B cell (primary cell): ENCODE results near the gene LIG1. TPM values are rescaled to one million over a fixed set of nuclear protein-coding genes. Genes with fewer than 3 reads are reported as not detected.

Source experiments
- ATAC-seq: fragments of 200-7000 bp; cut with Tn5 transposase; one replicate; pipeline ENCODE4 v1.10.0; 2021; ENCODE audit warnings: low read depth, mild to moderate bottlenecking, moderate number of reproducible peaks, moderate library complexity
- CTCF ChIA-PET: fragments of 350-600 bp; sonication (Branson Sonifier 250); formaldehyde crosslinking; loops from one replicate; lab custom pipeline; 2021; ENCODE audit warnings: antibody characterized with exemption, inconsistent platforms; lab: Charles Lee
- POLR2A ChIA-PET: fragments of 350-600 bp; sonication (Branson Sonifier 250); formaldehyde crosslinking; loops from one replicate; lab custom pipeline; 2021; ENCODE audit warnings: antibody characterized with exemption; lab: Charles Lee
- DNase-seq: peaks from one replicate; pipeline ENCODE4 v3.0.0; 2013
- H2AFZ ChIP-seq: 2 replicates; pipeline ENCODE4 v1.6.1; 2012; ENCODE audit warnings: mild to moderate bottlenecking, low read depth, low read length; ENCODE audit not compliant: insufficient read depth, poor library complexity, severe bottlenecking
- H3K27ac ChIP-seq, 2 donors: 1 replicate in 1 of 2; 2 replicates in 1 of 2; pipeline ENCODE4 v1.5.1; 2012 to 2013; ENCODE audit warnings: low read length in 2 of 2, mild to moderate bottlenecking in 2 of 2, moderate library complexity in 1 of 2
- H3K27me3 ChIP-seq, 4 experiments: fragments of 200-600 bp in 1 of 4; sonication (generic) in 1 of 4; replicated peaks in 1 of 4; 1 replicate in 2 of 4; 2 replicates in 2 of 4; pipeline versions ENCODE4 v1.6.1 to v1.7.0; 2013 to 2016; ENCODE audit warnings: low read length in 3 of 4, mild to moderate bottlenecking in 2 of 4, mixed read lengths in 1 of 4, moderate library complexity in 1 of 4; ENCODE audit not compliant: insufficient read depth in 4 of 4, control insufficient read depth in 3 of 4; ENCODE audit errors: control extremely low read depth in 1 of 4
- H3K36me3 ChIP-seq, 2 experiments: replicated peaks in 1 of 2; 1 replicate in 1 of 2; 2 replicates in 1 of 2; pipeline versions ENCODE4 v1.6.1 to v1.7.1; 2013; ENCODE audit warnings: low read length in 1 of 2; ENCODE audit not compliant: insufficient read depth in 2 of 2, control insufficient read depth in 1 of 2; ENCODE audit errors: control extremely low read depth in 1 of 2, extremely low read depth in 1 of 2
- H3K4me1 ChIP-seq, 2 donors: fragments of 200-600 bp in 1 of 2; sonication (generic) in 1 of 2; 1 replicate in 1 of 2; 2 replicates in 1 of 2; pipeline versions ENCODE4 v1.5.1 to v1.6.1; 2013 to 2017; ENCODE audit warnings: low read length in 2 of 2; ENCODE audit not compliant: control insufficient read depth in 2 of 2, insufficient read depth in 2 of 2
- H3K4me2 ChIP-seq: replicated peaks from 2 replicates; pipeline ENCODE3; 2012; ENCODE audit warnings: mild to moderate bottlenecking, low read depth, low read length; ENCODE audit not compliant: poor library complexity, severe bottlenecking
- H3K4me3 ChIP-seq, 5 experiments: fragments of 200-600 bp in 1 of 5; sonication (generic) in 1 of 5; 1 replicate in 3 of 5; 2 replicates in 2 of 5; pipeline versions ENCODE4 v1.5.1 to v1.7.0; 2011 to 2016; ENCODE audit warnings: low read length in 4 of 5, mild to moderate bottlenecking in 4 of 5, low read depth in 2 of 5, control low read depth in 1 of 5, moderate library complexity in 1 of 5; ENCODE audit not compliant: insufficient read depth in 1 of 5; ENCODE audit errors: control extremely low read depth in 1 of 5, extremely low read depth in 1 of 5
- H3K79me2 ChIP-seq: fragments of 200-600 bp; sonication (generic); one replicate; pipeline ENCODE4 v1.6.0; 2016; ENCODE audit warnings: low read length; ENCODE audit not compliant: control insufficient read depth, insufficient read depth
- H3K9ac ChIP-seq: fragments of 200-600 bp; sonication (generic); 2 replicates; pipeline ENCODE4 v1.6.1; 2017; ENCODE audit warnings: mild to moderate bottlenecking, low read length, moderate library complexity
- H3K9me3 ChIP-seq, 3 donors: one replicate each; pipeline versions ENCODE4 v1.6.1 to v1.7.1; 2013; ENCODE audit warnings: low read length in 2 of 3; ENCODE audit not compliant: control insufficient read depth in 2 of 3, insufficient read depth in 1 of 3; ENCODE audit errors: control extremely low read depth in 1 of 3
- H4K20me1 ChIP-seq: 2 replicates; pipeline ENCODE4 v1.6.0; 2012; ENCODE audit warnings: mild to moderate bottlenecking, low read length; ENCODE audit not compliant: insufficient read depth, control insufficient read depth, poor library complexity, severe bottlenecking
- H3K27ac Mint-ChIP-seq: one replicate; pipeline ENCODE4 v1.8.0; 2021; ENCODE audit warnings: mixed read lengths
- H3K27me3 Mint-ChIP-seq: one replicate; pipeline ENCODE4 v1.8.0; 2021; ENCODE audit warnings: mixed read lengths
- H3K4me1 Mint-ChIP-seq: one replicate; pipeline ENCODE4 v1.8.0; 2021; ENCODE audit warnings: mixed read lengths
- H3K4me3 Mint-ChIP-seq: one replicate; pipeline ENCODE4 v1.8.0; 2021; ENCODE audit warnings: mixed read lengths
- H3K9me3 Mint-ChIP-seq: one replicate; pipeline ENCODE4 v1.8.0; 2022; ENCODE audit warnings: mixed read lengths; ENCODE audit not compliant: insufficient read depth
- CTCF ChIP-seq: fragments of 200-600 bp; IDR thresholded peaks from one replicate; pipeline ENCODE4 v1.8.0; 2022; ENCODE audit warnings: antibody characterized with exemption, mild to moderate bottlenecking
- EZH2 ChIP-seq: IDR thresholded peaks from 2 replicates; pipeline ENCODE4 v1.6.1; 2012; ENCODE audit warnings: borderline replicate concordance, low read depth, mild to moderate bottlenecking, moderate library complexity, low read length; ENCODE audit not compliant: insufficient read depth, poor library complexity, severe bottlenecking
- WGBS: methylation state at CpG from one replicate; pipeline ENCODE4 v1.1.5; 2013; ENCODE audit warnings: missing lambda C conversion rate; ENCODE audit not compliant: insufficient coverage; 5-methylcytosine and 5-hydroxymethylcytosine counted together
- intact Hi-C: fragments of 100-400 bp; cut with micrococcal nuclease; formaldehyde crosslinking; loops from one replicate; pipeline ENCODE4 v1.10.0; 2022
- polyA plus RNA-seq: library from polyadenylated mRNA; depleted of rRNA; stranded (reverse); fragments of >200 nt; gene quantifications from 2 replicates; pipeline ENCODE4 v1.2.3, GENCODE V29; 2012
- total RNA-seq, 2 donors: library from RNA; stranded (reverse); fragments of 120-200 nt in 1 of 2; gene quantifications; 1 replicate in 1 of 2; 2 replicates in 1 of 2; pipeline versions ENCODE4 v1.2.3 to v1.2.4, GENCODE V29; 2013 to 2022

Gene LIG1
- total and polyA plus RNA-seq, 2 donors (not counting 1 experiment from before 2014, with no cell fraction given) = 97.5 to 111 TPM

DNA sequence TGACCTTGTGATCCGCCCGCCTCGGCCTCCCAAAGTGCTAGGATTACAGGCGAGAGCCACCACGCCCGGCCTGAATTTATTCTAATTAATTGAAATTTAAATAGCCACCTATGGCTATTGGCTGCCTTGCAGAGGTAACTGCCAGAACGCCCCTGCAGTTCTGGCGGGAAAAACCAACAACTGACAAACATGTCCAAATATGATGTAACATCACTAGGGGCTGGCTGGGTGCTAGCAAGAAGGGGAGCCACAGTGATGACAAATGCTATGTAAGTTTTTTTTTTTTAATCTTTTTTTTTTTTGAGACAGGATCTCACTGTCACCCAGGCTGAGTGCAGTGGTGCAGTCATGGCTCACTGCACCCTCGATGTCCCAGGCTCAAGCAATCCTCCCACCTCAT, 13.2 kb upstream of the LIG1 start:
- POLR2A ChIA-PET = interaction anchor here (2.4 kb wide), 1 partner anchor 20 kb away, joined by 11 read pairs; no protein-coding TSS in a partner anchor
- H3K4me1 ChIP-seq = peaks cover 19 to 23% of the 10 kb centered on the region in 2 donors
- CTCF ChIA-PET = interaction anchor here (0.7 to 2.1 kb wide), 2 partner anchors 20 to 52 kb away, joined by 3 to 6 read pairs; no protein-coding TSS in a partner anchor
- H3K4me2 ChIP-seq = no peak overlapping the region
- H4K20me1 ChIP-seq = no peaks in the 10 kb centered on the region
- H3K9me3 Mint-ChIP-seq = peaks cover 7% of the 10 kb centered on the region
- WGBS = no CpG with 5 or more reads among the region's 9 CpGs
- H3K27me3 Mint-ChIP-seq = no peaks in the 10 kb centered on the region
- no peak for DNase-seq
- peaks cover 22% of the 10 kb centered on the region for H3K4me1 Mint-ChIP-seq
- H3K27me3 ChIP-seq = no peaks in the 10 kb centered on the region
- no peak overlapping the region for H3K9ac ChIP-seq
- H3K4me3 Mint-ChIP-seq = no peak overlapping the region
- no peak for TF ChIP-seq EZH2
- TF ChIP-seq CTCF = no peak
- H2AFZ ChIP-seq = no peak overlapping the region
- no peak for ATAC-seq
- peaks cover 1 to 2% of the 10 kb centered on the region in 2 experiments for H3K36me3 ChIP-seq
- H3K27ac Mint-ChIP-seq = no peak overlapping the region
- no peak overlapping the region for H3K4me3 ChIP-seq
- H3K9me3 ChIP-seq = peaks cover 0 to 11% (median 8%) of the 10 kb centered on the region in 3 donors
- no peak overlapping the region for H3K27ac ChIP-seq
- H3K79me2 ChIP-seq = peaks cover 3% of the 10 kb centered on the region
- intact Hi-C loops = no loop called here

GRCh38 chr19:48182434-48182833, 12.3 kb upstream of the LIG1 start:
- no peak overlapping the region for H3K4me2 ChIP-seq
- ATAC-seq (no peak), DNase-seq (no peak)
- Mint-ChIP-seq H3K27ac (no peak overlapping the region), H3K27me3 (no peaks in the 10 kb centered on the region), H3K4me3 (no peak overlapping the region), H3K9me3 (peaks cover 7% of the 10 kb centered on the region), H3K4me1 (peaks cover 22% of the 10 kb centered on the region)
- POLR2A ChIA-PET = no interaction called here
- H3K79me2 ChIP-seq = peaks cover 3% of the 10 kb centered on the region
- no peak overlapping the region for H3K4me3 ChIP-seq
- intact Hi-C loops = no loop called here
- CTCF ChIA-PET = interaction anchor here (0.6 kb wide), 1 partner anchor 86 kb away, joined by 4 read pairs; no protein-coding TSS in a partner anchor
- H3K27ac ChIP-seq = no peak overlapping the region
- no peak overlapping the region for H3K9ac ChIP-seq
- TF ChIP-seq CTCF (no peak), EZH2 (no peak)
- H2AFZ ChIP-seq = no peak overlapping the region
- H4K20me1 ChIP-seq = no peaks in the 10 kb centered on the region
- no peaks in the 10 kb centered on the region for H3K27me3 ChIP-seq
- peaks cover 0 to 11% (median 8%) of the 10 kb centered on the region in 3 donors for H3K9me3 ChIP-seq
- peaks cover 19 to 23% of the 10 kb centered on the region in 2 donors for H3K4me1 ChIP-seq
- WGBS = 98% methylated on average over 37 of the region's 38 CpGs
- H3K36me3 ChIP-seq = peaks cover 1 to 2% of the 10 kb centered on the region in 2 experiments
